Ovary (tissue), 9 donors: ENCODE data around the gene HSPH1. TPM values are rescaled to one million over a fixed set of nuclear protein-coding genes. Genes with fewer than 3 reads are reported as not detected.

Experiments used
- DNase-seq, 5 donors: peaks; one replicate each; pipeline ENCODE4 v3.0.0-alpha.2; 2019 to 2020
- H3K27ac ChIP-seq, 2 donors: fragments of 200-600 bp; one replicate each; pipeline versions ENCODE4 v1.5.1 to v1.8.0; 2019 to 2022
- H3K27me3 ChIP-seq: fragments of 200-600 bp; one replicate; pipeline ENCODE4 v1.8.0; 2022
- H3K36me3 ChIP-seq: fragments of 200-600 bp; sonication (generic); one replicate; pipeline ENCODE4 v1.5.1; 2019
- H3K4me1 ChIP-seq: one replicate; pipeline ENCODE4 v1.8.1; 2013; ENCODE audit warnings: mild to moderate bottlenecking, moderate library complexity; ENCODE audit not compliant: insufficient read depth
- H3K4me3 ChIP-seq: fragments of 200-600 bp; sonication (generic); one replicate; pipeline ENCODE4 v1.5.1; 2017
- H3K9me3 ChIP-seq, 2 donors: fragments of 200-600 bp in 1 of 2; sonication (generic) in 1 of 2; one replicate each; pipeline versions ENCODE4 v1.5.1 to v1.8.1; 2013 to 2019; ENCODE audit warnings: mild to moderate bottlenecking in 1 of 2, moderate library complexity in 1 of 2
- EP300 ChIP-seq: sonication (generic); formaldehyde crosslinking; IDR thresholded peaks from one replicate; pipeline ENCODE4 v1.6.1; 2017; ENCODE audit warnings: antibody characterized with exemption
- POLR2A ChIP-seq: fragments of 450-650 bp; IDR thresholded peaks from one replicate; pipeline ENCODE4 v1.6.1; 2017; ENCODE audit warnings: antibody characterized with exemption, mild to moderate bottlenecking, moderate library complexity
- WGBS, 3 donors: extraction: QIAGEN DNeasy Blood & Tissue Kit in 1 of 3; methylation state at CpG; one replicate each; pipeline versions ENCODE4 v1.1.5 to v1.1.7; 2013 to 2017; 5-methylcytosine and 5-hydroxymethylcytosine counted together
- intact Hi-C, 4 donors: fragments of 100-400 bp; cut with DNase I; formaldehyde crosslinking; loops; one replicate each; pipeline versions ENCODE4 v1.11.0 to v1.15.1; 2022 to 2023
- polyA plus RNA-seq, 2 donors: library from polyadenylated mRNA; stranded (reverse); fragments of 200-250 nt in 1 of 2; fragments of 350-450 nt in 1 of 2; fragmentation: Illumina TruSeq in 1 of 2; extraction: RNeasy Lipid Tissue Mini Kit (QIAGEN cat#74804) in 1 of 2; gene quantifications; one replicate each; pipeline ENCODE4 v1.2.3, GENCODE V29; 2013 to 2014
- total RNA-seq, 7 donors: library from RNA; depleted of rRNA in 2 of 7; stranded (reverse); fragments of >200 nt in 2 of 7; fragmentation: NEBNext Ultra II Directional in 3 of 7; extraction: Animal tissue kit (Norgen Biotek cat#: 25700) in 3 of 7; gene quantifications; one replicate each; pipeline versions ENCODE4 v1.1.0 to v1.2.4, GENCODE V29; 2016 to 2023
- TF ChIP-seq, protein P1 (sequence below), 3 donors: fragments of 450-650 bp in 2 of 3; fragments of 200-600 bp in 1 of 3; IDR thresholded peaks; one replicate each; pipeline versions ENCODE4 v1.5.1 to v1.8.0; 2016 to 2022; ENCODE audit warnings: antibody characterized with exemption in 3 of 3, mild to moderate bottlenecking in 1 of 3
- donor health status: DM: no; HTN: no; CAD: no; lungs with moderate emphysema.
- donor health status: DM: no; HTN: no; CAD: no.
- donor health status: Bipolar disorder and iron deficiency.
- donor health status: DM: yes; HTN: yes; CAD: no.
- donor health status: DM: no; HTN: no; CAD: no.
- donor health status: DM: yes; HTN: yes; CAD: no.

Gene HSPH1
- total and polyA plus RNA-seq, 9 donors: 16.0 to 93.2 (median 52.7) TPM

DNA sequence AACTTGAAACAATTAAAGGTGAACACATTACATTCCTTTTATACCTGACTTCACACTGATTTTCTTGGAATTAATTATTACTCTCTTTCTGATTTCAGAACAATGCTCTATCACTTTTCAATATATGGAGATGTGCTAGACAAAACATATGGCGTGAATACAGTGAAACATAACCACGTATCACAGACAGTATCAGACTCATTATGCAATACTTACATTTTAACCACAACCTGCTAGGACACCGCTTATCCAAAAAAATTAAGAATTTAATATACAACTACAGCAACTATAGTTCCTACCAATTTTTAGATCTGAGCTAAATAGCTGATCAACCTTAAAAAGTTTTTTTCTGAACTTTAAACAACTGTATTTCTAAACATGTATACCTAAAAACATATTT is 9.9 kb downstream of the HSPH1 start:
- intact Hi-C loops: no loop called here
- Histone ChIP-seq H3K4me3 (no peak overlapping the region), H3K27me3 (no peaks in the 10 kb centered on the region), H3K27ac (no peak overlapping the region), H3K9me3 (no peaks in the 10 kb centered on the region), H3K36me3 (no peaks in the 10 kb centered on the region), H3K4me1 (no peaks in the 10 kb centered on the region)
- 94 to 98% (median 94%) methylated on average over 3 of the region's 3 CpGs for WGBS, 3 donors
- TF ChIP-seq, protein P1, sequence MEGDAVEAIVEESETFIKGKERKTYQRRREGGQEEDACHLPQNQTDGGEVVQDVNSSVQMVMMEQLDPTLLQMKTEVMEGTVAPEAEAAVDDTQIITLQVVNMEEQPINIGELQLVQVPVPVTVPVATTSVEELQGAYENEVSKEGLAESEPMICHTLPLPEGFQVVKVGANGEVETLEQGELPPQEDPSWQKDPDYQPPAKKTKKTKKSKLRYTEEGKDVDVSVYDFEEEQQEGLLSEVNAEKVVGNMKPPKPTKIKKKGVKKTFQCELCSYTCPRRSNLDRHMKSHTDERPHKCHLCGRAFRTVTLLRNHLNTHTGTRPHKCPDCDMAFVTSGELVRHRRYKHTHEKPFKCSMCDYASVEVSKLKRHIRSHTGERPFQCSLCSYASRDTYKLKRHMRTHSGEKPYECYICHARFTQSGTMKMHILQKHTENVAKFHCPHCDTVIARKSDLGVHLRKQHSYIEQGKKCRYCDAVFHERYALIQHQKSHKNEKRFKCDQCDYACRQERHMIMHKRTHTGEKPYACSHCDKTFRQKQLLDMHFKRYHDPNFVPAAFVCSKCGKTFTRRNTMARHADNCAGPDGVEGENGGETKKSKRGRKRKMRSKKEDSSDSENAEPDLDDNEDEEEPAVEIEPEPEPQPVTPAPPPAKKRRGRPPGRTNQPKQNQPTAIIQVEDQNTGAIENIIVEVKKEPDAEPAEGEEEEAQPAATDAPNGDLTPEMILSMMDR (IDR thresholded peaks at IDR 0.05): no peak
- TF ChIP-seq POLR2A (no peak), EP300 (no peak)
- no peak for DNase-seq

DNA sequence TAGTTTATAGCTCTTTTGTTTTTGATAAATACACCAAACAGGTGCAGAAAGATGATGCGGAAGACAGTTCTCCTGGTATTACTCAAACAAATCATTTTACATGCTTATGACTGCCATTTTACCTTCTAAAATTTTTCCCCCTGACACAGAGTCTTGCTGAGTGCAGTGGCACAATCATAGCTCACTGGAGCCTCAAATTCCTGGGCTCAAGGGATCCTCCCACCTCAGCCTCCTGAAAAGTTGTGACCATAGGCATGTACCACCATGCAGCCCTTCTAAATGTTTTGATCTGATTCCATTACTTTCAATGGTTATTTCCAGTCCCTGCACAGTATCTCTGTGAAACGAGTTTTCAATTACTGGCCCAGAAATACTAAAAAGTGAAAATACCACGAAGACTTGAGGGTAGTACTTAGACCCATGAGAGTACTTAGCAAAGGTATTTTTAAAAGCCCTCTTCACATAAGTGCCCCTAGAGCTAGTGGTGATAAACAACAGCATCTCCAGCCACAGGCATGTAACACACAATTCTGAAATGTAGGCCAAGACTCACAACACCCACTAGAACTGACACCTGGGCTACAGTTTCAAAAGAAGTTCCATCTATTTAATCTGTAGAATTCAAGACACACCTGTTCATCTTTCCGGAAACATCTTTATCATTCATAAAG is 11.3 kb downstream of the HSPH1 start:
- Histone ChIP-seq H3K36me3 (no peaks in the 10 kb centered on the region), H3K4me3 (no peak overlapping the region), H3K9me3 (no peaks in the 10 kb centered on the region), H3K4me1 (no peaks in the 10 kb centered on the region), H3K27me3 (no peaks in the 10 kb centered on the region), H3K27ac (no peak overlapping the region)
- TF ChIP-seq, protein P1 (IDR thresholded peaks at IDR 0.05): no peak
- no peak for TF ChIP-seq POLR2A
- TF ChIP-seq EP300: no peak
- DNase-seq: no peak
- 90 to 94% (median 92%) methylated on average over 4 of the region's 4 CpGs for WGBS, 3 donors
- intact Hi-C loops: no loop called here

DNA sequence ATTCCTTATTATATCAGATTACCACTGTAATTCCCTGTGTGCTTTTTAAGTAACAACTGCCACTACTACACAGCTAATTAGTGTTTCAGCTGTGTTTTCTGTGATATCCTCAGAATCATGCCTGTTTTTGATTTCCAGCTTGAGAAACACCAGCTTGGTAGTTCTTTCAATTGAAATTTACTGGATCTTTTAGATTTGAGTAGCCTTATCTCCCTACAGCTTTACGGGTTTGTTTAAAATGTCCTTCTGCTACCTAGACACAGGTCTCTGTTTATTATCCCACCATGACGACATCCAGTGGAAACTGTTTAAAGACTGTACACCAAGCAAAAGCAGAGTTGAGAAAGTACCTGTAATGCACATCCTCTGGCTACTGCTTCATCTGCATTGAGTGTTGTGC is 12.1 kb downstream of the HSPH1 start:
- WGBS, 3 donors: 81 to 94% (median 92%) methylated on average over 2 of the region's 2 CpGs
- H3K4me3 ChIP-seq: no peak overlapping the region
- TF ChIP-seq, protein P1 (IDR thresholded peaks at IDR 0.05): no peak
- TF ChIP-seq POLR2A (no peak), EP300 (no peak)
- no peak overlapping the region for H3K27ac ChIP-seq
- H3K36me3 ChIP-seq: no peaks in the 10 kb centered on the region
- no peak for DNase-seq
- H3K9me3 ChIP-seq: no peaks in the 10 kb centered on the region
- intact Hi-C loops: no loop called here
- H3K27me3 ChIP-seq: no peaks in the 10 kb centered on the region
- no peaks in the 10 kb centered on the region for H3K4me1 ChIP-seq

GRCh38 chr13:31145417-31145816 is 16.3 kb downstream of the HSPH1 start:
- no peak for DNase-seq
- 95 to 98% (median 97%) methylated on average over 4 of the region's 4 CpGs for WGBS, 3 donors
- Histone ChIP-seq H3K27me3 (no peaks in the 10 kb centered on the region), H3K4me1 (no peaks in the 10 kb centered on the region), H3K27ac (no peak overlapping the region), H3K4me3 (no peak overlapping the region), H3K36me3 (no peaks in the 10 kb centered on the region), H3K9me3 (no peaks in the 10 kb centered on the region)
- intact Hi-C loops: no loop called here
- TF ChIP-seq POLR2A: no peak
- TF ChIP-seq, protein P1 (IDR thresholded peaks at IDR 0.05): no peak
- TF ChIP-seq EP300: no peak
